Vagina (tissue), 2 donors: ENCODE results near the gene BCL7B.

ENCODE experiments used
- CTCF ChIP-seq, 3 experiments: fragments of 450-650 bp in 2 of 3; fragments of 200-600 bp in 1 of 3; sonication (generic) in 1 of 3; IDR thresholded peaks; one replicate each; pipeline ENCODE4 v1.5.1; 2017 to 2019; ENCODE audit warnings: antibody characterized with exemption in 3 of 3, mild to moderate bottlenecking in 2 of 3, moderate library complexity in 2 of 3
- POLR2A ChIP-seq, 2 donors: fragments of 450-650 bp; IDR thresholded peaks; one replicate each; pipeline ENCODE4 v1.6.1; 2017; ENCODE audit warnings: antibody characterized with exemption in 2 of 2, mild to moderate bottlenecking in 2 of 2, moderate library complexity in 2 of 2
- POLR2AphosphoS5 ChIP-seq, 2 donors: sonication (generic); formaldehyde crosslinking; IDR thresholded peaks; one replicate each; pipeline ENCODE4 v1.9.0; 2017; ENCODE audit warnings: antibody characterized with exemption in 2 of 2, mild to moderate bottlenecking in 2 of 2, low read depth in 1 of 2; ENCODE audit not compliant: insufficient read depth in 1 of 2

- TF ChIP-seq CTCF (IDR thresholded peaks at IDR 0.05) (no peak), POLR2AphosphoS5 (IDR thresholded peaks at IDR 0.05; ENCODE audit: insufficient read depth in 1 of 2, low read depth in 1 of 2) (no peak), POLR2A (IDR thresholded peaks at IDR 0.05) (no peak)
Observed at GRCh38 chr7:73503229-73503628, 54.3 kb downstream of the BCL7B start.
